Stimulated activated CD8-positive, alpha-beta memory T cell treated with anti-CD3 and anti-CD28 coated beads, Interleukin-15, amount 100 ng/mL, for 1 hour (primary cell): Measurements from ENCODE around the gene B4GALT1.
"Not testable (repeated sequence)": the region's sequence is repeated elsewhere in the genome, so short reads cannot be mapped to it uniquely, and the experiment has no call there.

Experiments used
- DNase-seq: peaks from one replicate; pipeline ENCODE4 v3.0.0-alpha.2; 2020; ENCODE audit warnings: low read depth

The B4GALT1 gene

DNA sequence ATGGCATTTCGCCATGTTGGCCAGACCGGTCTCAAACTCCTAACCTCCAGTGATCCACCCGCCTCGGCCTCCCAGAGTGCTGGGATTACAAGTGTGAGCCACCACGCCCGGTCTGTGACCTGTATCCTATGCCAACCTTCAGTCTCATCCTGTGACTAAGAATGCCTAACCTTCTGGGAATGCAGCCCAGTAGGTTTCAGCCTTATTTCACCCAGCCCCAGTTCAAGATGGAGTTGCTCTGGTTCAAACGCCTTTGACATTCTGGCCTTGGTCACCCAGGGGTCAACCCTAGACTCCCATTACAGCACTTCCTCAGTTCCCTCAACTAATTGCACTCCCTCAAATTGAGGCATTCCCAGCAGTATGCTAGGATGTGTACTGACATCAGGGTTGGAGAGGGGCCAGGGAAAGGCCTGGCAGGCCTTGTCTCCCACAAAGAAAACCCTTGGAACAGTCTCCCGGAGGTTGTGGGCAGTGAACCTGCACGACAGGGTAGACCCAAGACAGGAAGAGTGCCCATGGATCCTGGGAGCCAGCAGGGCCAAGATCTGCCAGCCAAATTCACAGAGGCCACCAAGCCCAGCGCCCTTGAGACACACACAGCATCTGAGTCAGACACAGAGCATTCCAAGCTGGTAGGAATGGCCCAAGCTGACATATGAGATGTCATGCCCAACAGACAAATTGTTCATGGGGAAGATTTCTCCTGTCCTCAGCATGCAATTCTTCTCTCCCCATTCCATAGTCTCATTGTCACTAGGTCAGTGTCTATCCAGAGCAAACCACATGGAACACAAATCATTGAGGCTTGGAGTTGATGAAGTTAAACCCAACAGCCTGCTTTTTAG is 65.8 kb downstream of the B4GALT1 start:
- no peak for DNase-seq

DNA sequence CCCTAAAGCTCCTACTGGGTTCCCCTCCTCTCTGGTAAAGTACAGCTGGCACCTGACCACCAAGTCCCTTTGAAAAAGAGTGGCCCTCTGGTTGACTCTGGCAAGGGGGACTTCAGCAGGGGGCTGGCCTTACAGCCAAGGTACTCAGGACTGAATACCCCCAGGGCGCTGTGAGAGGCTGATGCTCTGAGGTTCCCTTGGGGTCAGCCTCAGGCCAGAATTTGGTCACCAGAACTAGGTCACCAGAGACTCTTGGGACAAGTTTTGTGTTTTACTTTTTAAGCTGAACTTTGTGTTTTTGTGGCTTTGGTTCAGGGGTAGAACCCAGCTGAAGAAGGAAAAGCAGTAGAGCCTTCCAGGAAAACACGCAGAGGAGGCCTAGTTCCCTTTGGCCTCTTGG is 67.4 kb downstream of the B4GALT1 start:
- DNase-seq, result no peak

DNA sequence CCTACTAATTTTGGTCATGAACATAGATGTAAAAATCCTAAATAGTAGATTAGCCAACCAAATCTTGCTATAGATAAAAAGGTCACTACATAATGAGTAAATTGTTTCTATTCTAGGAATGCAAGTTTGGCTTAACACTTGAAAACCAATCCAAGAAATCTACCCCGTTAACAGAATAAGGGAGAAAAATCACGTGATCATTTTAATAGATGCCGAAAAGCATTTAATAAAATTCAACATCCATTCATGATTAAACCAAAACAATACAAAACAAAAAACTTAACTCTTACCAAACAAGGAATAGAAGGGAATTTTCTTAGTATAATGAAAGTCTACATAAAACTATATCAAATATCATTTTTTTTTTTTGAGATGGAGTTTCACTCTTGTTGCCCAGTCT is 69.9 kb downstream of the B4GALT1 start:
- no peak for DNase-seq

DNA sequence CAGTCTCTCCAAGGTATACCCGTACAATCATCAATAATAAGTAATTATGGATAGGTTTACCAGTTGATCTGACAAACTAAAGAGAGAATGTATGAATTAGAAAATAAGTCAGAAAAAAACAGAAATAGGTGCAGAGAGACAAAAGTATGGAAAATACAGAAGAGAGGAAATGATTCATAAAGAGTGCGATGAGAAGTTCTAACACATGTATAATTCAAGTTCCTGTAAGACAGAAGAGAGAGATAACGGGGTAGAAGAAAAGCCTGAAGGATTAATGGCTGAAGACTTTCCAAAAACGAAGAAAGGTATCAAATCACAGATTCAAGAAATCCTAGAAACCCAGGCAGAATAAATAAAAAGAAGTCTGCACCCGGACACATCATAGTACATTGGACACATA is 74.5 kb downstream of the B4GALT1 start:
- no peak for DNase-seq

DNA sequence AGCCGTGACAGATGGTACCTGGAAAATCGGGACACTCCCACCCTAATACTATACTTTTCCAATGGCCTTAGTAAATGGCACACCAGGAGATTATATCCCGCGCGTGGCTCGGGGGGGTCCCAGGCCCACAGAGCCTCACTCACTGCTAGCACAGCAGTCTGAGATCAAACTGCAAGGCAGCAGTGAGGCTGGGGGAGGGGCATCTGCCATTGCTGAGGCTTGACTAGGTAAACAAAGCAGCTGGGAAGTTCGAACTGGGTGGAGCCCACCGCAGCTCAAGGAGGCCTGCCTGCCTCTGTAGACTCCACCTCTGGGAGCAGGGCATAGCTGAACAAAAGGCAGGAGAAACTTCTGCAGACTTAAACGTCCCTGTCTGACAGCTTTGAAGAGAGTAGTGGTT is 81.5 kb downstream of the B4GALT1 start:
- DNase-seq, result not testable (repeated sequence)

DNA sequence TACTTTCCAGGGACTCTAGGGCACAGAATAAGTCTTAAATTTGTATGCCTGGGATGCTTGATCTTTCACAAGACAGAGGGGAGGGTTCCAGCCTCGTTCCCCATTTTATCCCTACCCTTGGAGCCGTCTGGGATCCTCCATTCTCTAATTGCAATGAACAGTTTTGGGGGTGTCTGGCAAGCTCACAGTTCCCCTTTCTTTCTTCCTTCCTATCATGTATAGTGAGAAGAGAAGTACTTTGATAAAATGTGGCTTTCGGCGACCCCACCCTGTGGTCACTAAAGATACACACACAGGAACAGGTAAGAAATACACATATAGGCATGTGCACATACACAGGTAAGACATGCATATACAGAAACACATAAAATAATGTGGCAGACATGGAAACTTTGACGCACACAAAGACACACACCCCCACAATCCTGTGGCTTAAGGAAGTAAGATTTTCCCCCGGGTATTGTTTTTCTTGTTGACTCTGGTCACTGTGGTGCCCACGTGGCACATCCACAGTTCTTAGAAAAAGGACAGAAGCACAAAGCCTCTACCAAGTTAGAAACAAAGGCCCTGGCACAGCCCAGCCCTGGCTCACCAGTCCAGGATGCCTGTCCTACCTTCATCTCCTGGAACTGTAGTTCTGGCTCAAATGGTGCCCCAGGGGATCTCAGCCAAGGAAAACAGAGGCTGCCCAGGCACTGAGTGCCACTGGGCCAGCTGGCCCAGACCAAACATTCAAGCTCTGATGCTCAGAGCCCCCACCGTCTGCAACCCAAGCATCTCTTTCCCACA is 84.4 kb downstream of the B4GALT1 start:
- DNase-seq, result no peak

DNA sequence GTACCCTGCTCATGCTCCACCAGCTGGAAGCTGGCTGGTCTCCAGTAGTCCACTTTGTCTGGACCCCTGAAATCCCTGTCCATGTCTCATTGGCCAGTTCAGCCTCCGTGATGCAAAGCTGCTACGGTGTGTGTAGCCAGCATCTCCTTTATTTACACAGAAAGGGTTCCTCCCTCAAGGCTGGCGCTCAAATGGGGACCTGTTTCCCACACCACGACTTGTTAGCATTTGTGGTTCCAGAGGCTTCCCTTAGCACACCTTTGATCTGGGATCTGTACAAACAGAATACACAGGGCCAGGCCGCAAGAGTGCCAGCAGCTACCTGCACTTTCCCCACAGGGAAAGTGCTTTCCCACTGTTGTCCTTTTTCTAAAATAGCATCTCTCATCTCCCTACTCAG is 85.0 kb downstream of the B4GALT1 start:
- no peak for DNase-seq

DNA sequence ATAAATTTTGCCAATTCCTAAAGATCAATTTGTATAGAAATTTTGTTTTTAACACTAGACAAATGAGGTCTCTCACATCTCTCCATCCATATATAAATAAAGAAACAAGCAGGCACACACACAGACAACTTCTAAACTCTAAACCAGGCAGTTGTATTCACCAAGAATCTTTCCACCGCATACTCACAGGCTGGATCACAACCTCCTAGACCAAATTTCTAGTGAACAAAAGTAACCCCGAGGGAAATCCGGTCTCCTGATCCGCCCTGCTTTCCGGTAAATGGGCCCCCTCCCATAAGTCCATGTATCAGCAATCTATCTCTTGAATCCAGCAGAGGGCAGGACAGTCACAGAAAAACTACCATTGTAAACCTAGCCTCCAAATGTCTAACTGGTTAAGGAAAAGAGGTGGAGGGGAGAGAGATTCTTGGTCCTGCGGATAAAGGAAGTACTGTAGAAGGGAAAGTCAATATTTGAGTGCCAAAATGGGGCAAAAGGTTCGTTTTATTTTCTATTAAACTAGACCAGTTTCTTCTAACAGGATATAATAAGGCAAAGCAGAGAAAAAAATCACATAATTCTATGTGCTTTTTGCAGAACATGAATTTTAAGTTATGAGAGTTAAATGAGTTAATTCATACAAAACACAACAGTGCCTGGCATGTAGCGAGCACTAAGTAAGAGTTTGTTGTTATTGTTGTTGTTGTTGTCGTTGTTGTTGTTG is 85.8 kb downstream of the B4GALT1 start:
- peak; percentile 18 for DNase-seq

DNA sequence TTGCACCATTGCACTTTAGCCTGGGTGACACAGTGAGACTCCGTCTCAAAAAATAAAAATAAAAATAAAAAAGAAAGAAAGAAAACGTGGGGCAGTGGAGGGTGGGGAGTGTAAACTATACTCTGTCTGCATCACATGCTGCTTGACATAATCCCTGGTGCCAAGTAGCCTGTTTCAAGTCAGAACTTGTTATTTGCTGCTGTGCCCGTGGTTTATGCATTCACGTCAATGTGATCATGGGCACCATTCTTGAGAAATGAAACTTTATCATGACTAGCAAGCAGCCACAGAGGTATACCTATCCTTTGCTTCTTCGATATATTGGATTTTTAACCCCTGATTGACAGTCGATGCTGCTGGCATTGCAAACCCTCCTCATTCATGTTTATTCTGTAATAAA is 86.6 kb downstream of the B4GALT1 start:
- DNase-seq, result no peak

DNA sequence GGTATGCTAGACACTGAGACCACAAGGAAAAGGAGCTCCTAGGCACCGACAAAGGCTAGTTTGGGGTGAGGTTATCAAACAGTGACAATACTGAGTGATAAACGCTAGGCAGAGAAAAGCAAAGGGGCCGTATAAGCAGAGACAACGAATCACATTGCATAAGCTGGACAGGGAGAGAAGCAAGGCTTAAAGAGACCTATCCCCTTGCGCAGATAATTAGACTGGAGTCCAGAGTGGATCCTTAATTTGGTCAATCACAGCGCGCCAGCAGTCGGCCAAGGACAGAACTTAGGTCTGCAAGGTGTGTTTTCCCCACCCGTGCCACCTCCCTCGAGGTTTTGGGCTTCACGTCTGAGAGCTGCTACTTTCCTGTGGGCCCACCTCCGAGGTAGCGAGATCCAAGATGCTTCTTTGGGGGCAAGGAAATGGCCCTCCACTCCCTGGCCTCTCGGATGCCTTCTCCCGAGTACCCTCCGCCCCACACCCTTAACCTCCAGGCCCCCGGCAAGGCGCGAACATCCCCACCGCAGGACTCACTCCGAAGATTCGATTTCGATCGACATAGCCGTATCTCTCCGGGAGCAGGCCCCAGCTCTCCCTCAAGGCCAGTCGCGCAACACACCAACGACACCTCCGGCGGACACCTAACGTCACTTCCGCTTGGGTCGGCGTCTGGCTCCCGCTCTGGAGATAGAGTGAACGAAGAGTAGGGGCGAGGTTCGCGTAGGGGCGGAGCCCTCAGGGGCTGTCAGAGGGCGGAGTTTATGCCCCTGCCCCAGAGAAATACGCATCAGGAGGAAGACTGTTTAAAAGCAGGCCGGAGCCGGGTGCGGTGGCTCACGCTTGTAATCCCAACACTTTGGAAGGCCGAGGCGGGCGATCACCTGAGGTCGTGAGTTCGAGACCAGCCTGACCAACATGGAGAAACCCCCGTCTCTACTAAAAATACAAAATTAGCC is 90.8 kb downstream of the B4GALT1 start, which contains the start of gene SMU1:
Gene SMU1 (minus strand): TSS at position 629 of the 959 bp plus-strand sequence. CDS start 66 bp downstream, at position 563.
- DNase-seq, result peak; percentile 87

DNA sequence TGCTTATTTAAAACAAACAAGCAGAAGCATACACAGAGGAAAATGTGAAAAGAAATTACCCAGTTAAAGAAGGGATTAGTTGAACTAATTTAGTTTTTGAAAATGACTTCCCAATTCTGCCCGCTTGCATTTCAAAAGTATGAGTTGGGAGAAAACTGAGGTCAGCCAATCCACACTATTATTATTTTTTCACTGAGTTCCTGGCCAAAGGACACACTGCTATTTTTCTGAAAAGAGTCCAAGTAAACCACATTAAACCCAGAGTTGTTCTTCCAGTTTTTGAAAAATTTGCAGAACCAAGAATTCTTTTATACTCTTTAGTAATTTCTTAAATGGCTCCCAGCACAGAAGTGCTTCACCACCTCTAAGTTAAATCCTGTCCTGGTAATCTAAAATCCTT is 98.1 kb downstream of the B4GALT1 start:
- no peak for DNase-seq

DNA sequence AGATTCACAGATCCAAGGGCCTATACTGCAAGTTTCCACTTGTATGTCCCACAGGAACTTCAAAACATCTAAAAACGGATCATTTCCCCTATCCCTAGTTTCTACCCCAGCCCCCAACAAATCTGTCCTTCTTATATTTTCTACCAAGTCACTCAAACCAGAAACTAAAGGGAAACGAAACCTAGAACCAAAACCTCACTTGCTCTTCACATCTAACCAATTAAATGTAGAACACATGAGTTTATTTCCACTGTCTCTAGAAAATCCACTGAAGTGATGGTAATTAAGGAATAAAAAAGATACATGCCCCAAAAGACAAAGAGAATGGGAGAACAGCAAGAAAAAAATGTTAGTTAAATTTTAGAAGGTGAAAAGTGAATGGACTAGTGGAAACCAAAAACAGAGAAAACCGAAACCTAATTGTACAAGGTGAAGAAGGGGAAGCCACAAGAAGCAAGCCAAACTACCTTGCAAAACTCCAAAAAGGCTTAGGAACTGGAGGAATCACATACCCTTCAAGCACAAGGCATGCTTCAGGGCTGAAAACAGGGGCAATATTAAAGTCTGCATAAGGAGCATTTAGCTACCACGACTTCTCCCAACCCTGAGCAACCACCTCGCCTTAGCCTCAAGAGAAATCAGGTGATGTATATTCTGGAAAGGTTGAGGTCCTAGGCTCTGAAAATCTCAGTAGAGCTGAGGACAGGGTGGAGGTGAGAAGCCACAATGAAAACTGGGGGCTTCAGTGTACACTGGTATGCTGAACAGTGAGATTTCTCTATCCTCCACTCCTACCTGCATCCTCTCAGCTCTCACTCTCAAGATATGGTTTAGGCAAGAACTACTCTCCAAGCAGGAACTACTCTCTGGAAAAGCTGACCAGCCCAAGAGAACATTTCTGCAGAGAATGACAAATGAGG is 101.7 kb downstream of the B4GALT1 start:
- no peak for DNase-seq
